Transverse colon (tissue), 4 donors: ENCODE data around the gene PDILT. TPM values are rescaled to one million over a fixed set of nuclear protein-coding genes. Genes with fewer than 3 reads are reported as not detected.

Source experiments
- DNase-seq: peaks from one replicate; pipeline ENCODE4 v3.0.0-alpha.2; 2019
- H3K27ac ChIP-seq, 4 donors: fragments of 200-600 bp; sonication (generic); 2 replicates each; pipeline ENCODE4 v1.5.1; 2016 to 2018; ENCODE audit warnings: inconsistent platforms in 4 of 4
- H3K27me3 ChIP-seq: fragments of 200-600 bp; sonication (generic); 2 replicates; pipeline ENCODE4 v1.5.1; 2017; ENCODE audit warnings: inconsistent platforms
- H3K36me3 ChIP-seq, 4 donors: fragments of 200-600 bp; sonication (generic); 2 replicates each; pipeline ENCODE4 v1.5.1; 2017 to 2019; ENCODE audit warnings: inconsistent platforms in 4 of 4
- H3K4me1 ChIP-seq, 4 donors: fragments of 200-600 bp; sonication (generic); 2 replicates each; pipeline ENCODE4 v1.5.1; 2017 to 2020; ENCODE audit warnings: inconsistent platforms in 4 of 4
- H3K4me3 ChIP-seq, 4 donors: fragments of 200-600 bp; sonication (generic); 1 replicate in 1 of 4; 2 replicates in 3 of 4; pipeline versions ENCODE4 v1.5.1 to v1.6.1; 2017 to 2019; ENCODE audit warnings: inconsistent platforms in 4 of 4
- H3K9me3 ChIP-seq, 2 donors: fragments of 200-600 bp; sonication (generic); 2 replicates each; pipeline ENCODE4 v1.5.1; 2017 to 2019; ENCODE audit warnings: inconsistent platforms in 2 of 2
- EP300 ChIP-seq: sonication (generic); formaldehyde crosslinking; IDR thresholded peaks from one replicate; pipeline ENCODE4 v1.6.1; 2017; ENCODE audit warnings: antibody characterized with exemption, low read depth
- POLR2A ChIP-seq: fragments of 450-650 bp; IDR thresholded peaks from one replicate; pipeline ENCODE4 v1.6.1; 2016; ENCODE audit warnings: antibody characterized with exemption, mild to moderate bottlenecking, moderate library complexity
- POLR2AphosphoS5 ChIP-seq, 3 donors: sonication (generic); formaldehyde crosslinking; IDR thresholded peaks; one replicate each; pipeline ENCODE4 v1.6.1; 2016; ENCODE audit warnings: antibody characterized with exemption in 3 of 3
- WGBS, 2 donors: methylation state at CpG; one replicate each; pipeline ENCODE4 v1.1.5; 2018; ENCODE audit warnings: low coverage in 1 of 2; 5-methylcytosine and 5-hydroxymethylcytosine counted together
- in situ Hi-C, 4 donors: fragments of 200-750 bp; cut with MboI; loops; one replicate each; pipeline versions ENCODE4 v1.15.0 to v1.15.1; 2017; ENCODE audit warnings: low sequenced_read_pairs in 3 of 4, low pct_ligation_motif_present in 1 of 4, low pct_unique_long_range_greater_than_20kb in 1 of 4
- intact Hi-C: fragments of 100-400 bp; cut with DNase I; formaldehyde crosslinking; loops from one replicate; pipeline ENCODE4 v1.15.1; 2023; ENCODE audit warnings: low total_unique reads
- total RNA-seq, 4 donors: library from RNA; depleted of rRNA; stranded (reverse); fragments of >200 nt; gene quantifications; one replicate each; pipeline ENCODE4 v1.1.0, GENCODE V29; 2016
- TF ChIP-seq, protein P1 (sequence below), 5 experiments: fragments of 200-600 bp in 3 of 5; fragments of 450-650 bp in 2 of 5; sonication (generic) in 3 of 5; IDR thresholded peaks; 1 replicate in 2 of 5; 2 replicates in 3 of 5; pipeline ENCODE4 v1.5.1; 2016 to 2017; ENCODE audit warnings: antibody characterized with exemption in 5 of 5, inconsistent platforms in 3 of 5, mild to moderate bottlenecking in 2 of 5, moderate library complexity in 1 of 5

The PDILT gene
- total RNA-seq, 4 donors from 2014 or later, result not detected

DNA sequence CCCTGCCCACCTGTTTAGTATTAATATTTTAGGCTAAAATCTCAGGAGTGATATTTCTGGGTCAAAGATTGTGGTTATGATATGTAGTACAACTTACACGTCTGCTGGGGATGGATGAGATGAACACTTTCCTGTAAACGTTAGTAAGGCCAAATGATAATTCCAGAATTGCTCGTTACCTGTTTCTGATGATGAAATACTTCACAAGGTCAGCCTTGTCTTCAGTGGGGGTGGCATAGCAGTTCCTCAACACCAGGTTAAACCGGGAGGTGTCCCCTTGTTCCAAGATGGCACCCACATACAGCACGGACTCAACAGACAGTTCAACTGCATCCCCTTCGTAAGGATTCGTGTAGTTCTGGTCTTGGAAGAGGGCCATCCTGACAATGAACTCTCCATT is 86.5 kb downstream of the PDILT start:
- no peak for DNase-seq
- Histone ChIP-seq H3K9me3 (no peaks in the 10 kb centered on the region), H3K4me1 (no peaks in the 10 kb centered on the region), H3K27ac (no peak overlapping the region), H3K36me3 (no peaks in the 10 kb centered on the region), H3K4me3 (no peak overlapping the region), H3K27me3 (no peaks in the 10 kb centered on the region)
- TF ChIP-seq POLR2AphosphoS5 (IDR thresholded peaks at IDR 0.05) (no peak), POLR2A (no peak), EP300 (no peak)
- TF ChIP-seq, protein P1, sequence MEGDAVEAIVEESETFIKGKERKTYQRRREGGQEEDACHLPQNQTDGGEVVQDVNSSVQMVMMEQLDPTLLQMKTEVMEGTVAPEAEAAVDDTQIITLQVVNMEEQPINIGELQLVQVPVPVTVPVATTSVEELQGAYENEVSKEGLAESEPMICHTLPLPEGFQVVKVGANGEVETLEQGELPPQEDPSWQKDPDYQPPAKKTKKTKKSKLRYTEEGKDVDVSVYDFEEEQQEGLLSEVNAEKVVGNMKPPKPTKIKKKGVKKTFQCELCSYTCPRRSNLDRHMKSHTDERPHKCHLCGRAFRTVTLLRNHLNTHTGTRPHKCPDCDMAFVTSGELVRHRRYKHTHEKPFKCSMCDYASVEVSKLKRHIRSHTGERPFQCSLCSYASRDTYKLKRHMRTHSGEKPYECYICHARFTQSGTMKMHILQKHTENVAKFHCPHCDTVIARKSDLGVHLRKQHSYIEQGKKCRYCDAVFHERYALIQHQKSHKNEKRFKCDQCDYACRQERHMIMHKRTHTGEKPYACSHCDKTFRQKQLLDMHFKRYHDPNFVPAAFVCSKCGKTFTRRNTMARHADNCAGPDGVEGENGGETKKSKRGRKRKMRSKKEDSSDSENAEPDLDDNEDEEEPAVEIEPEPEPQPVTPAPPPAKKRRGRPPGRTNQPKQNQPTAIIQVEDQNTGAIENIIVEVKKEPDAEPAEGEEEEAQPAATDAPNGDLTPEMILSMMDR (IDR thresholded peaks at IDR 0.05), result no peak
- WGBS, 2 donors, result 78 to 82% methylated on average over 7 of the region's 7 CpGs
- in situ Hi-C loops, result no loop called here
- intact Hi-C loops, result no loop called here

DNA sequence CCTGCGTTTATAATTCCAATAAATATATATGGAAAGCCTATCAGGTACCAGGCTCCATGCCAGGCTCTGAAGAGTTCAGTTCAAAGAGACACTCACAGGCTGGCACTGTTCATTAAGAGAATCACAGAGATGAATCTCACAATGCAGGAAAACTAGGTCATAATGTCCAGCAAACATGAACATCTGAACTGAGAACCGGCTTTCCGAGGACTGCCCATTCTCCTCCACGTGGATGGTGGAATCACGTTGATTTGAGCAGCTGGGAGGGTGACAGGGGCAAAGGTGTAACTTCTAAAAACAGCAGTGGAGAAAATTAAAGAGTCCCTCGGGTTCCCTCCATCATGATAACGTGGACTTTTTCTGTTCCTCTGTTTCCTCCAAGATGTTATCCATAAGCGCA is 87.4 kb downstream of the PDILT start:
- Histone ChIP-seq H3K4me3 (no peak overlapping the region), H3K27ac (no peak overlapping the region), H3K36me3 (no peaks in the 10 kb centered on the region), H3K4me1 (no peaks in the 10 kb centered on the region), H3K9me3 (no peaks in the 10 kb centered on the region), H3K27me3 (no peaks in the 10 kb centered on the region)
- TF ChIP-seq, protein P1 (IDR thresholded peaks at IDR 0.05), result no peak
- TF ChIP-seq POLR2AphosphoS5 (IDR thresholded peaks at IDR 0.05), result no peak
- no peak for TF ChIP-seq EP300
- no peak for TF ChIP-seq POLR2A
- in situ Hi-C loops, result no loop called here
- WGBS, 2 donors, result 32 to 66% methylated on average over 4 to 8 of the region's 8 CpGs
- intact Hi-C loops, result no loop called here
- DNase-seq, result no peak

DNA sequence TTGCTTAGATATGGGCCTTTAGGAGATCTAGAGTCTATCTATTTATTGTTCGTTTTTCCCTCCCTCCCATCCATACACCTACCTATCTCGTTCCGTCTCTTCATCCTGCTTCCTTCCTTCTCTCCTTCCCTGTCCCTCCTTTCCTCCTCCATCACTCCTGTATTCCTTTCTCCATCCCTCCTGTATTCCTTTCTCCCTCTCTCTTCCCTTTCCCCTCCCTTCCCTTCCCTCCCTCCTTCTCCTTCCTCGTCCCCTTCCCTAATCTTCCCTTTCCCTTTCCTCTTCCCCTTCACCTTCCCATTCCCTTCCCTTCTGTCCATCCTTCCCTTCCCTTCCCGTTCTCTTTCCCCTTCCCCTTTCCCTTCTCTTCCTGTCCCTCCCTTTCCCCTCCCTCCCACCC is 87.8 kb downstream of the PDILT start:
- no peaks in the 10 kb centered on the region for H3K4me1 ChIP-seq
- no peaks in the 10 kb centered on the region for H3K36me3 ChIP-seq
- H3K27ac ChIP-seq, result no peak overlapping the region

DNA sequence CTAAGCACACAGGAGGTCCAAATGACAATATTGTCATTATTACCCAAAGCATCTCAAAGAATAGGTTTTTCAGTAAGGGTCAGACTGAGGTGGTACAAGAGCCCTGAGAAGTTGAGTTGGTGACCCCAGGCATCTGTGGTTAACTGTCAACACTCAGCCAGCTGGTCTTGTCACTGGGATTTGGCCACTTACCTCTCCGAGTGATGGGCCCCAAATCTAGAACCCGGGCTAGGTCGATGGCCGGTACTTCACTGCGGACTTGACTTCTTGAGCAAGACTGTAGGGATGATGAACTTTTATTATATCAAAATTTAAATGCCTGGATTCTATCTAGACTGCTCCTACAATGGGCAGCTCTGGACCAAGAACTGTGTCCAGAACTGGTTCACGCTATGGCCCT is 88.8 kb downstream of the PDILT start:
- DNase-seq, result no peak
- Histone ChIP-seq H3K27me3 (no peaks in the 10 kb centered on the region), H3K27ac (no peak overlapping the region), H3K9me3 (no peaks in the 10 kb centered on the region), H3K4me3 (no peak overlapping the region), H3K36me3 (no peaks in the 10 kb centered on the region), H3K4me1 (no peaks in the 10 kb centered on the region)
- 90 to 95% methylated on average over 2 to 6 of the region's 6 CpGs for WGBS, 2 donors
- in situ Hi-C loops (no loop called here), intact Hi-C loops (no loop called here)
- TF ChIP-seq EP300 (no peak), POLR2AphosphoS5 (IDR thresholded peaks at IDR 0.05) (no peak), POLR2A (no peak)
- TF ChIP-seq, protein P1 (IDR thresholded peaks at IDR 0.05), result no peak

More for the DNA sequence above, 87.8 kb downstream of the PDILT start:
- no peak for TF ChIP-seq EP300
- no peak for TF ChIP-seq POLR2AphosphoS5 (IDR thresholded peaks at IDR 0.05)
- Histone ChIP-seq H3K27me3 (no peaks in the 10 kb centered on the region), H3K9me3 (no peaks in the 10 kb centered on the region), H3K4me3 (no peak overlapping the region)
- in situ Hi-C loops (no loop called here), intact Hi-C loops (no loop called here)
- no peak for DNase-seq
- WGBS, 2 donors, result 71 to 82% methylated on average over 4 to 5 of the region's 5 CpGs

DNA sequence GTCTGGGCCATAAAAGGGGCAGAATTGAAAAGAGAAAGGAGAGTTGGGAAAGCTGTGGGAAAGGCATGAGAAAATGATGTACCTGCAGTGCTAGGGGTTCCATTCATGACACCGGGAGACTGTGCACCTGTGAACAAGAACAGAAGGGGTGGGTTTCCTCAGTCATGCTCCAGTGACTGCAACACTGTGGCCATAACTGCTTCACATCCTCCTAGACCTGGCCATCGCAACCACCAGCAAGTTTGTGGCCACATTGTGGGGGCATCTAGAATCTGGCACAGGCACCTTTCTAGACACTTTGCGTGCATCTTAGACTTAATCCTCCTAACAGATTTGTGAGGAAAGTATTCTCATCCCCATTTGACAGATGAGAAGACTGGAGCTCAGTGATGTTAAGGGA is 90.0 kb downstream of the PDILT start:
- H3K9me3 ChIP-seq, result no peaks in the 10 kb centered on the region
- TF ChIP-seq EP300, result no peak
- TF ChIP-seq POLR2A, result no peak
- TF ChIP-seq, protein P1 (IDR thresholded peaks at IDR 0.05), result no peak
- no peak for TF ChIP-seq POLR2AphosphoS5 (IDR thresholded peaks at IDR 0.05)
- H3K4me1 ChIP-seq, result no peaks in the 10 kb centered on the region
- in situ Hi-C loops, result no loop called here
- no peak overlapping the region for H3K4me3 ChIP-seq
- H3K36me3 ChIP-seq, result no peaks in the 10 kb centered on the region
- WGBS, 2 donors, result 84% methylated on average over 3 of the region's 3 CpGs; no CpG with 5 or more reads in 1 of the 2 donors
- no peak for DNase-seq
- H3K27me3 ChIP-seq, result no peaks in the 10 kb centered on the region
- no peak overlapping the region for H3K27ac ChIP-seq
- intact Hi-C loops, result no loop called here
